Measurements from ENCODE around the gene EIF4E3.

Gene EIF4E3

DNA sequence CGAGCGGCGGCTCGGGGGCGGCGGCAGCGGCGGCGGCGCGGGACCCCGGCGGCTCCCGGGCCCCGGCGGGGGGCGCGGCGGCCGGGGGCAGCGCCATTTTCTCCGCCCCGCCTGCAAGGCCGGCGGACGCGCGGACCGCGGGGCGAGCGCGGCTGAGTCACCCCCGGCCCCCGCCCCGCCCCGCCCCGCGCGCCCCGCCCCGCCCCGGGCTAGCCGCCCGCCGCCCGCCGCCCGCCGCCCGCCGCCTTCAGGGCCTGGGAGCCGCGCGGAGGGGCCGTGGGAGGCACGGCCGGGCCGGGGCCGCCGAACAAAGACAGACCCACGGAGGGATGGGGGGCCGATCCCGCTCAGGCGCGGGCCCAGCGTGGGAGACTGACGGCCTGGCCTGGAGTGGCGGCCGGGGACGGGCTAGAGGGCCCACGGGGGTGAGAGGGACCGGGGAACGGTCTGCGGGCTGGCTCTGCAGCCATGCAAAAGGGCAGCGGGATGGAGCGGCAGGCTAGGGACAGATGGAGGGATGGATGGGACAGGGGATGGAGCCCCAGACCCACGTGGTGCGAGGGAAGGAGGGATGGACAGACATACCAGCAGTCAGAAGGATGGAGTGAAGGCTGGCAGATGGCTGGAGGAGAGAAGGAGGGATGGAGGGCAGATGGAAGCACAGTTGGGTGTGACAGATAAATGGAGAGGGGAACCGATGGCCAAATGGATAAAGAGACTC, at the start of gene EIF4E3:
TSS of gene EIF4E3 (minus strand) at position 132 of the 721 bp plus-strand sequence. CDS start at position 97, 35 bp downstream.
- DNase-seq: peak; percentile 8 to 48 (median 29)

DNA sequence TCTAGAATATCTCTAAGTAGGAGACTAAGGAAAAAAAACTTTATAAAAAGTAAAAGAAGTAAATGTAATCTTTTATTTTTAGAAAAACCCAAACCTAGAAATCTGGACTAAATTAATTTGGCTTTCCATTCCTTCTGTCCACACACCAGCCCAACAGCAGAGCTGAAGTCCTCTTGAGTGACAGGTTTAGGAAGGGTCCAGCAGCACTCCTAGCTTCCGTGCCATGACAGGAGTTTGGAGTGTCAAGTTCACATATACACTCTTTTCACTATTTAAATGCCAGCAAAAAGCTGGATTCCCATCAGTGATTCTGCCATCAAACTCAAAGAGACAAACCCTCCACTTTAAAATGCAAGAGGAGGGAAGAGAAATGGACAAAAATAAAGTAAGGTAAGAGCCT, 46.7 kb upstream of the EIF4E3 start:
- DNase-seq: no peak

DNA sequence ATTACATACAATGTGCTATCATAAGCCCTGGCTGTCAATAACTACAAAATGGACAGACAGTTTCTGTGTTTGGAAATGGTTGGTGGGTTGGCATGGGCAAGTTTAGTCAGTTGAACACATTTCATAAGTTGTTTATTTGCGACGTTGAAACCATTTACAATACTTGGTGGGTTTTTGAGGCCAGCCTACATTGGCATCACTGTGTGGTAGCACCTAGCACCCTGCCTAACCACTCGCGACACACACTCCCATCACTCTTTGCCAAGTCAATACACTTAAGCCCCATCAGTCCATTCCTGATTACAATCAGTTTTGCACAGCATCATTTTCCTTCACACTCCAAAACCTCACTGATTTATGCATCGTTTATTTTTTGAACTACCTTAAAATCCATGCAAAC, 45.9 kb upstream of the EIF4E3 start:
- DNase-seq: no peak

DNA sequence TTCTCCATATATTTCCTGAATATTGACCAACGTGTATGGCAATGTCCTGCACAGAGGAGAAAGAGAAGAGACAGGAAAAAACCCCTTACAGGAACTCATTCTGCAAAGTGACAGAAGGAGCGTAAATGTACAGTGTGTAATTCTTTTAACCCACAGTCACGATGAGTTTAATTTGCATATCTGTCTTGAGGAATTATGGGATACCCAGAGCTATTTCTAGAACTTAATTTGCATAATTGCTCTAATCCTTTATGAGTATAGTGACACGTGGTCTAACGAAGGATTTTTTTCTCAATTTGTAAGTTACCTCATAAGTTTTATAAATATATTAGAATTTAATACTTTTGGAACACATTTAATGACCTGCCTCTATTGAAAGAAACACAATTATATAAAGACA, 38.2 kb upstream of the EIF4E3 start:
- no peak for DNase-seq

GRCh38 chr3:71760140-71760539, 34.9 kb upstream of the EIF4E3 start:
- DNase-seq: no peak

DNA sequence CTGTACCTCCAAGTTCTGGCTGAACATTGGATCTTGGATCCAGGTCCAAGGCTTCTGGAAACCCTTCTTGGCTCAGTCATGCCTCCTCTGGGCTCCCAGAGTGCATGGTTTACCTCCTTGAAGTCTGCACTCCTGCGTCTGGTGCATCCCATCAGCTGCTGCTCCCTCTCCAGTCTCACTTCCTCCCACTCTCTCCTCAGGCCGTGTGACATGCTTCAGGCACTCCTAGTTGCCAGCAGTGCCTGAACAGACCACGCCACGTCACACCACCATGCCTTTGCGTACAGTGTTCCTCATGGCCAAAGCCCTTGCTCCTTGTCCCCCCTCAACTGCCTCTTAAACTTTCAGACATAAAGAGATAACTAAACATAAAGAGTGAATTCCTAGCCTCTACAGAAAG, 34.2 kb upstream of the EIF4E3 start:
- no peak for DNase-seq

GRCh38 chr3:71758091-71758490, 32.9 kb upstream of the EIF4E3 start:
- no peak for DNase-seq

DNA sequence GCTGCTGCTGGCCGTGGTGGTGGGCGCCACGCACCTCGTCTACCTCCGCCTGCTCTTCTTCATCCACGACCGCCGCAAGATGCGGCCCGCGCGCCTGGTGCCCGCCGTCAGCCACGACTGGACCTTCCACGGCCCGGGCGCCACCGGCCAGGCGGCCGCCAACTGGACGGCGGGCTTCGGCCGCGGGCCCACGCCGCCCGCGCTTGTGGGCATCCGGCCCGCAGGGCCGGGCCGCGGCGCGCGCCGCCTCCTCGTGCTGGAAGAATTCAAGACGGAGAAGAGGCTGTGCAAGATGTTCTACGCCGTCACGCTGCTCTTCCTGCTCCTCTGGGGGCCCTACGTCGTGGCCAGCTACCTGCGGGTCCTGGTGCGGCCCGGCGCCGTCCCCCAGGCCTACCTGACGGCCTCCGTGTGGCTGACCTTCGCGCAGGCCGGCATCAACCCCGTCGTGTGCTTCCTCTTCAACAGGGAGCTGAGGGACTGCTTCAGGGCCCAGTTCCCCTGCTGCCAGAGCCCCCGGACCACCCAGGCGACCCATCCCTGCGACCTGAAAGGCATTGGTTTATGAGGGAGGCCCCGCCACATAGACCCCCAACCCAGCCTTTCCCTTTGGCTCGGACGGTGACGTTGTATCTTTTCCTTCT, 29.5 kb upstream of the EIF4E3 start:
- no peak for DNase-seq

DNA sequence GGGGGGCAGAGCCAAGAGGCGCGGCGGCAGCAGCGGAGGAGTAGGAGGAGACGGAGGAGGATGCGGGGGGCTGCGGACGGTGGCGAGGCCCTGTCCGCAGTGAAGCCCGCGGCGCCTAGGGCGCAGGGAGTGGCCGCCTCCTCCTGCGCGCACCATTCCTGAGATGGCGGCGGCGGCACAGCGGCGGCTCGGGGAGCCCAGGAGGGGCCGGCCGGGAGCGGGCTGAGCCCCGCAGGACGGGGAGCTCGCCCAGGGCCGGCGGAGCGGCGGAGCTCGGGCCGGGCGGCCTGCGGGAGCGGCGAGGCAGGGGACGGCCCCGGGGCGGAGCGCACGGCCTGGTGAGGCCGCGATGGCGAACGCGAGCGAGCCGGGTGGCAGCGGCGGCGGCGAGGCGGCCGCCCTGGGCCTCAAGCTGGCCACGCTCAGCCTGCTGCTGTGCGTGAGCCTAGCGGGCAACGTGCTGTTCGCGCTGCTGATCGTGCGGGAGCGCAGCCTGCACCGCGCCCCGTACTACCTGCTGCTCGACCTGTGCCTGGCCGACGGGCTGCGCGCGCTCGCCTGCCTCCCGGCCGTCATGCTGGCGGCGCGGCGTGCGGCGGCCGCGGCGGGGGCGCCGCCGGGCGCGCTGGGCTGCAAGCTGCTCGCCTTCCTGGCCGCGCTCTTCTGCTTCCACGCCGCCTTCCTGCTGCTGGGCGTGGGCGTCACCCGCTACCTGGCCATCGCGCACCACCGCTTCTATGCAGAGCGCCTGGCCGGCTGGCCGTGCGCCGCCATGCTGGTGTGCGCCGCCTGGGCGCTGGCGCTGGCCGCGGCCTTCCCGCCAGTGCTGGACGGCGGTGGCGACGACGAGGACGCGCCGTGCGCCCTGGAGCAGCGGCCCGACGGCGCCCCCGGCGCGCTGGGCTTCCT, 28.8 kb upstream of the EIF4E3 start, which contains the start of gene GPR27:
TSS of gene GPR27 (plus strand) at position 155 of the 909 bp plus-strand sequence. CDS start at position 350, 195 bp downstream.
- DNase-seq: peak; percentile 20 to 81 (median 63)

- peak in 2 of 3 experiments; percentile 25 to 42 for DNase-seq
Measured at GRCh38 chr3:71752831-71753700, 27.9 kb upstream of the EIF4E3 start.

DNA sequence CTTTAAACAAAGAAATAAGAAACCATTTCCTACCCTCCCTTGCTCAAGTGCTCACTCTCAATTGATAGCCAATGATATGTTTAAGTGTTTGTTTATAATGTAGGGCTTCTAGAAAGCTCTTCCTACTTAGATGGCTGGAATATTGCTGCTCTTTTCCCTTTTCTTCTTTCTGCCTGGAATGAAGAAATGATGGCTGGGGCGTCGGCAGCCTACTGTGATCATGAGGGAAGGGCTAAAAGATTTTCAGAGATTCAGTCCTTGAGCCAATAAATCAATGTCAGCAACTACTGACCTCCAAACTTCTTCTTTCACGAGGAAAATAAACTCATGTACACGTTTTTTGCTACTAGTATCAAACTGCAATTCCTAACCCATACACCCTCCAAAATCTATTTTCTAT, 26.4 kb upstream of the EIF4E3 start:
- no peak for DNase-seq

DNA sequence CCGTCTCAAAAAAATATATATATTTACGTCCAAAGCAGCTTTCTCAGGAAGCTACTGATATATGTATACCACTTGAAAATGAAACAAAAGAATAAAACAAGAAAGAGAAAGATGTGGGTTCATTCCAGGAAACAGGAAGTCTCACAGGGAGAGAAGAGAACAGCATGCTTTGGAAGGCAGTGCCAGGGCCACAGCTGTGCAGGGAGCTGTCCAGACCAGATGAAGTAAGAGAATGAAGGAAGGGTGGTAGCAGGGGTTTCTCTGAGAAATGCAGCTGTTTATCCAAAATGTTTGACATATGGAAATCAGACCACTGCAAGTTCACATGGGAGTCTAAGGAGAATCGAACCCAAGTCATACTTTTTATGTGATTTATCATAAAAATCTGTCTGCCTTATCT, 19.5 kb upstream of the EIF4E3 start:
- DNase-seq: no peak

DNA sequence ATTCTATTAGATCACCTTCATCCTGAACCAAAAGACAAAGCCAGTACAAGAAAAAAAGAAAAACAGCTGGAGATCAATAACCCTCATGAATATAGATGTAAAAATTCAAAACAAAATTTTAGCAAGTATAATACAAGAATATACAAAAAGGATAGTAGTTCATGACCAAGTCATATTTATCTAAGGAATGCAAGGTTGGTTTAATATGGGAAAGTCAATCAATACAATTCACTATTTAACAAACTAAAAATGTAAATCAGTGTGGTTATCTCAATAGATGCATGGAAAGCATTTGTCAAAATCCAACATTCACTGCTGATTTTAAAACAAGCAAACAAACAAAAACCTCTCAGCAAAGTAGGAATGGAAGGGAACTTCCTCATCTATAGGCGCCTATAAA, 17.4 kb upstream of the EIF4E3 start:
- DNase-seq: no peak

DNA sequence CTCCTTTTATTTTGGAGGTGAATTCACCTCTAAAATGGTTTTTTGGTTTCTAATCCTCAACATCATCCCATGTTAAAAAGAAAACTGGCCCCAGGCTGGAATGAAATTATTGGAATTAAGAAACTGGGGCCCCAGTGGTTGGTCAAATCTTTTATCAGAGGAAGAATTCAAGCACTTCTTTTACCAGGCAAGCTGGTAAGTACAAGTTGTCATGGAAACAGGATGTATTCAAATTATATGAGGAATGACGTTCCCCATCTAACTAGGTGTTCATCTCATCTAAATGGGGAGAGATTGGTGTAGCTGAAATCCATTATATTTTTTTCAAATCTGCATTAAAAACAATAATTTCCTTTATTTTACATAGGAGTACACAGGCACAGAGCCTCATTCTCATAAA, 9.7 kb upstream of the EIF4E3 start:
- no peak for DNase-seq

- no peak for DNase-seq
Measured at GRCh38 chr3:71733319-71733718, 8.1 kb upstream of the EIF4E3 start.

DNA sequence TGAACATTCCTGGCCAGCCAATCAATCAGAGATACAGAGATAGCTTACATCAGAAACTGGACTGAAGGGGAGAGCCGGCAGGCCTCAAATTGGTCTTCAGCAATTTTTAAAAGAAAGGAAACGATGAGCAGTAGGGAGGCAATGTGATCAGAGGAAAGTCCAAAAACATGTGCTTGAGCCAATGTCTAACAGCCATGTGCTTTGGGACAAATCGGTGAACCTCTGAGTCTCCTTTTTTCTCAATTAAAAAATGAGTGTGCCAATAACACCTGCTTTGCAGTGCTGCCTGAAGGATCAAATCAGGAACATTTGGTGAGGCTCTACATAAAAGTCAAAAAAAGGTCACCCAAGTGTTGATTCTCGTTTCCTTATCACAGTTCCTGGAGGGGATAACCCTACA, 7.4 kb upstream of the EIF4E3 start:
- DNase-seq: no peak

- DNase-seq: peak in 2 of 3 experiments; percentile 74 to 90
Measured at GRCh38 chr3:71728632-71729342, 3.6 kb upstream of the EIF4E3 start.

GRCh38 chr3:71726146-71726545, 944 bp upstream of the EIF4E3 start:
- DNase-seq: peak in 1 of 3 experiments; percentile 16

DNA sequence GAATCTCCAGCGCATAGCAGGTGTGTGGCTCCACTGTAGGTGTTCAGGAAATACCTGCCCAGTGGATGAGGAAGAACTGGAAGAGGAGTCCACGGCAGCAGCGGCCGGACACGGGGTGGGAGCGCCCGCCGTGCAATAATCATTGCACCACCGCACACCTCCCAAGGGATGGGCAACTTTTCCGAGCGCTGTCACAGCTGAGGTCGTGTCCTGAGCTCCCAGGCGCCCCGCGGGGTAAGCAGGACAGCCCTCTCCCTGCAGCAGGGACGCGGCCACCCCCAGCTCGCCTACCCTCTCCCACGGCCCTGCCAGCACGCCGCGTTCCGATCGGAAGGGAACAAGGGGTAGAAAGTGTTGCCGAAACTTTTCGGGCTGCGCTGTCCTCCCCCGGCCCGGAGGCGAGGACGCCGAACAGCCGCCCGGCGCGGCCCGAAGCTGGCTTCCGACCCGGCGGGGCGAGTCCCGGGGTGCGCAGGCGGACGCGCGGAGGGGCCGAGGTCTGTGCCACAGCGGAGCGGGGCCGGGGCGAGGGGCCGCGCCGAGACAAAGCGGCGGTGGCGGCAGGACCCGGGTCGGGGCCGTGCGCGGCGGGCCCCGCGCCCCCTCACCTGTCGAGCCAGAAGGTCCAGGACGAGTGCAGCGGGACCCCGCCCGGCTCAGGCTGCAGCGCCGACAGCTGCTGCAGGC, 475 bp downstream of the EIF4E3 start:
- DNase-seq: peak; percentile 26 to 67 (median 38)

GRCh38 chr3:71724171-71724453, 1.1 kb downstream of the EIF4E3 start:
- no peak for DNase-seq

DNA sequence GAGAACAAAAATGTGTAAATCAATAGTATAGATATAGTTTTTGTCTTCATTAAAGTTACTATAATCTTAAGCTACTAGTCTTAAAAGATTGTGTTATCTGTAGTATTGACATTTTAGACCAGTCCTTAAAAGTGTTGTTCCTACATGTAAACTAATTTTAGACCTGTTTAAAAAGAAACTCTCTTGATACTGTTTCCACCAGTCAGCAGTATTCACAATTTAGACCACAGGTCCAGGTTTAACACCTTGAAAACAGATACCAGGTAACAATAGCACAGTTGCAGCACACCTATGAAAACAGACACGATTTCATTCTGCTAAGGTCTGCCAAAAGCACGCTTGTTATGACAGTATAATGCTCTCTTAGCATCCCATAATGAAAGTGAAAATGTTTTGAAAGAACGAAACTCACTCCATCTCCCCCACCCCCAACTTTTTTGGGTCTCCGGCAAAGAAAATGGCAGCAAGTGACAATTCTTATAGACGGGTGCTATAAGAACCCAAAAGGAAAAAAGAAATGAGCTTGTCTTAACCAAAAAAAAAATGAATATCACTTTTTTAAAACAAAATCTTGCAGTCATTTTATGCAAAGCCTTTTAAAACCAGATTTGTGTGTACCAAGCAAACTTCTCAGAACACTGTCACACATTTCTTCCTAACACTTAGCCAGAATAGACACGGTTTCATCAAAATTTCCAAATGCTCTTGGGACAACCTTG, 1.6 kb downstream of the EIF4E3 start:
- peak in 1 of 3 experiments; percentile 1 for DNase-seq

All from NCI-H1417 (cell line).